K562 (cell line): ENCODE data around the gene PRKAG2. TPM values are rescaled to one million over a fixed set of nuclear protein-coding genes. Genes with fewer than 3 reads are reported as not detected.

Experiments used
- ATAC-seq: fragments of 200-7000 bp; cut with Tn5 transposase; 3 replicates; pipeline ENCODE4 v1.9.1; 2020; ENCODE audit warnings: moderate library complexity
- BruUV-seq: library from RNA; stranded (reverse); fragments of 400-500 nt; replicated peaks from 2 replicates; lab custom pipeline; 2021; lab: Mats Ljungman, UMichigan
- CTCF ChIA-PET: fragments of 300-600 bp; formaldehyde crosslinking; extraction: SDS; loops from one replicate; lab custom pipeline; 2021; ENCODE audit warnings: low intra/inter-chr PET ratio; lab: Yijun Ruan, JAX
- POLR2A ChIA-PET: fragments of 300-600, 350-650 bp; sonication (Branson Sonifier 250); formaldehyde crosslinking; extraction: SDS; loops from one replicate; lab custom pipeline; 2021; ENCODE audit warnings: antibody characterized with exemption, inconsistent platforms; lab: Yijun Ruan, JAX
- DNase-seq, 4 experiments: peaks; one replicate each; pipeline versions ENCODE4 v3.0.0 to v3.0.0-alpha.2; 2011 to 2018; ENCODE audit warnings: low spot score in 3 of 4, mixed read lengths in 3 of 4; ENCODE audit errors: extremely low read depth in 1 of 4
- FAIRE-seq: peaks from 2 replicates; lab custom pipeline; 2011; peaks lifted over from hg19 to GRCh38; lab: Jason Lieb, UNC
- H2AFZ ChIP-seq: 2 replicates; pipeline ENCODE4 v1.6.0; 2011; ENCODE audit warnings: low read depth, low read length, control low read depth, inconsistent platforms
- H3K27ac ChIP-seq: fragments of 200-600 bp; 3 replicates; pipeline ENCODE4 v1.8.0; 2011; ENCODE audit warnings: low read depth, mild to moderate bottlenecking, control low read depth, inconsistent platforms, low read length, moderate library complexity, mixed read lengths; ENCODE audit errors: extremely low read depth
- H3K27me3 ChIP-seq, 2 experiments: fragments of 300-600 bp in 1 of 2; 2 replicates in 1 of 2; 3 replicates in 1 of 2; pipeline versions ENCODE4 v1.6.0 to v1.8.0; 2011; ENCODE audit warnings: inconsistent platforms in 2 of 2, low read length in 2 of 2, mild to moderate bottlenecking in 1 of 2, mixed read lengths in 1 of 2, moderate library complexity in 1 of 2; ENCODE audit not compliant: control insufficient read depth in 2 of 2, insufficient read depth in 2 of 2
- H3K36me3 ChIP-seq: fragments of 300-600 bp; 3 replicates; pipeline ENCODE4 v1.8.0; 2011; ENCODE audit warnings: mild to moderate bottlenecking, low read length, inconsistent platforms; ENCODE audit not compliant: control insufficient read depth, insufficient read depth
- H3K4me1 ChIP-seq, 2 experiments: fragments of 200-600 bp in 1 of 2; replicated peaks in 1 of 2; 2 replicates in 1 of 2; 3 replicates in 1 of 2; pipeline versions ENCODE4 v1.5.1 to v1.8.0; 2011; ENCODE audit warnings: inconsistent platforms in 2 of 2, low read length in 2 of 2, mild to moderate bottlenecking in 1 of 2, mixed read lengths in 1 of 2, moderate library complexity in 1 of 2; ENCODE audit not compliant: control insufficient read depth in 2 of 2, insufficient read depth in 2 of 2
- H3K4me2 ChIP-seq: 2 replicates; pipeline ENCODE4 v1.6.1; 2011; ENCODE audit warnings: low read length, control low read depth, inconsistent platforms, mixed read lengths; ENCODE audit not compliant: insufficient read depth
- H3K4me3 ChIP-seq: fragments of 200-600 bp; sonication (generic), shearing (Covaris generic); 2 replicates; pipeline ENCODE4 v1.5.1; 2016; ENCODE audit warnings: control low read depth, inconsistent platforms
- H3K79me2 ChIP-seq: fragments of 200-600 bp; 3 replicates; pipeline ENCODE4 v1.8.0; 2011; ENCODE audit warnings: low read length, inconsistent platforms; ENCODE audit not compliant: control insufficient read depth, insufficient read depth
- H3K9ac ChIP-seq, 2 experiments: 2 replicates each; pipeline versions ENCODE4 v1.6.0 to v1.6.1; 2011; ENCODE audit warnings: low read depth in 2 of 2, low read length in 2 of 2, control low read depth in 1 of 2, inconsistent platforms in 1 of 2, mild to moderate bottlenecking in 1 of 2, mixed read lengths in 1 of 2; ENCODE audit not compliant: insufficient read depth in 1 of 2
- H3K9me1 ChIP-seq: one replicate; pipeline ENCODE4 v1.6.0; 2011; ENCODE audit warnings: inconsistent platforms, mild to moderate bottlenecking, low read length, moderate library complexity; ENCODE audit not compliant: control insufficient read depth, insufficient read depth
- H3K9me3 ChIP-seq: replicated peaks from 2 replicates; pipeline ENCODE4 v1.5.1; 2011; ENCODE audit warnings: low read depth, low read length, inconsistent platforms; ENCODE audit not compliant: control insufficient read depth, insufficient read depth
- H4K20me1 ChIP-seq: replicated peaks from 2 replicates; pipeline ENCODE4 v1.6.1; 2011; ENCODE audit warnings: low read length, inconsistent platforms, mixed read lengths; ENCODE audit not compliant: control insufficient read depth, insufficient read depth
- C11orf30 ChIP-seq: fragments of 450-650 bp; IDR thresholded peaks from 2 replicates; pipeline ENCODE4 v1.6.1; 2016; ENCODE audit warnings: low read depth, mild to moderate bottlenecking
- CREM ChIP-seq: IDR thresholded peaks from 2 replicates; pipeline ENCODE4 v1.6.1; 2014; ENCODE audit warnings: antibody characterized with exemption, low read depth
- GATAD2A ChIP-seq: fragments of 450-650 bp; IDR thresholded peaks from 2 replicates; pipeline ENCODE4 v1.6.1; 2017
- MAFF ChIP-seq: IDR thresholded peaks from 2 replicates; pipeline ENCODE4 v1.6.1; 2012; ENCODE audit warnings: low read length, improper control_type of control experiment
- MAFG ChIP-seq: fragments of 450-650 bp; conservative IDR thresholded peaks from 2 replicates; pipeline ENCODE4 v1.6.1; 2016; ENCODE audit warnings: missing genetic modification characterization, missing compliant biosample characterization
- MAFK ChIP-seq: IDR thresholded peaks from 2 replicates; pipeline ENCODE4 v1.6.1; 2011; ENCODE audit warnings: low read length, improper control_type of control experiment
- NFYB ChIP-seq: IDR thresholded peaks from 2 replicates; pipeline ENCODE4 v1.6.1; 2011; ENCODE audit warnings: mild to moderate bottlenecking, moderate library complexity; ENCODE audit not compliant: insufficient read length; ENCODE audit errors: extremely low read depth
- PCBP1 ChIP-seq: fragments of 200-400 bp; formaldehyde crosslinking; IDR thresholded peaks from 2 replicates; pipeline ENCODE4 v1.6.1; 2018; ENCODE audit warnings: mild to moderate bottlenecking, low read depth, low read length; ENCODE audit not compliant: poor library complexity, severe bottlenecking
- ZNF316 ChIP-seq: fragments of 450-650 bp; IDR thresholded peaks from 2 replicates; pipeline ENCODE4 v1.6.1; 2016
- WGBS: fragments of 100-300 bp; shearing (Covaris generic); methylation state at CpG from one replicate; pipeline ENCODE4 v1.1.6; 2016; ENCODE audit warnings: low coverage, mixed read lengths; ENCODE audit not compliant: insufficient coverage; ENCODE audit errors: missing lambda C conversion rate; 5-methylcytosine and 5-hydroxymethylcytosine counted together
- in situ Hi-C: fragments of 300-500 bp; cut with MboI; formaldehyde crosslinking; loops from 4 replicates; pipeline ENCODE4 v1.15.0; 2018; ENCODE audit warnings: inconsistent platforms, mixed read lengths
- intact Hi-C: fragments of 100-400 bp; cut with micrococcal nuclease; formaldehyde crosslinking; loops from 2 replicates; pipeline ENCODE4 v1.14.2; 2022
- polyA plus RNA-seq, 8 experiments: library from polyadenylated mRNA; depleted of rRNA in 4 of 8; stranded (reverse) in 5 of 8; unstranded in 3 of 8; fragments of >200 nt; fragmentation: Nextera tagmentation in 2 of 8; fragmentation: Illumina TruSeq in 1 of 8; extraction: Ambion mirVana in 2 of 8; extraction: Trizol in 1 of 8; gene quantifications; 2 replicates each; pipeline versions ENCODE4 v1.2.1 to v1.2.3, GENCODE V29; 2011 to 2014; ENCODE audit warnings: inconsistent platforms in 1 of 8, missing spikeins in 1 of 8
- total RNA-seq, 7 experiments: library from RNA; depleted of rRNA in 6 of 7; stranded (reverse); fragments of >200 nt in 6 of 7; fragmentation: Illumina TruSeq in 2 of 7; extraction: Trizol in 2 of 7; gene quantifications; 2 replicates each; pipeline versions ENCODE4 v1.2.1 to v1.2.3, GENCODE V29; 2011 to 2021; ENCODE audit warnings: low replicate concordance in 1 of 7
- TF ChIP-seq, protein P1 (sequence below): IDR thresholded peaks from 2 replicates; pipeline ENCODE4 v1.6.1; 2016; ENCODE audit warnings: missing genetic modification characterization, missing compliant biosample characterization

The PRKAG2 gene
- total and polyA plus RNA-seq, 9 of the 15 experiments (the other 6 are each of a cell fraction or from before 2014, with no cell fraction given), result 0.99 to 5.6 (median 3.3) TPM

GRCh38 chr7:151877911-151878835, 1.3 kb upstream of the PRKAG2 start:
- Histone ChIP-seq H3K9me1 (no peaks in the 10 kb centered on the region), H3K4me3 (no peak overlapping the region), H3K27ac (no peak overlapping the region), H3K9me3 (no peaks in the 10 kb centered on the region), H3K79me2 (no peaks in the 10 kb centered on the region), H3K36me3 (no peaks in the 10 kb centered on the region), H3K9ac (no peak overlapping the region), H4K20me1 (no peaks in the 10 kb centered on the region; the same call in 1 of the 2 replicates), H3K27me3 (peaks cover 29 to 57% of the 10 kb centered on the region in 2 experiments), H3K4me2 (no peak overlapping the region), H3K4me1 (peaks cover 0 to 30% of the 10 kb centered on the region in 2 experiments; a peak in 3 of 5 replicates), H2AFZ (no peak overlapping the region)
- intact Hi-C loops (no loop called here), in situ Hi-C loops (no loop called here)
- ChIA-PET CTCF (no interaction called here), POLR2A (no interaction called here)
- 16% methylated on average over 24 of the region's 30 CpGs for WGBS
- 0 out of 2 replicates have a peak, but pooled peaks have one; percentile 52 for TF ChIP-seq MAFF
- peak; percentile 56; the same call in 1 of the 2 replicates for TF ChIP-seq MAFK
- TF ChIP-seq, protein P1, sequence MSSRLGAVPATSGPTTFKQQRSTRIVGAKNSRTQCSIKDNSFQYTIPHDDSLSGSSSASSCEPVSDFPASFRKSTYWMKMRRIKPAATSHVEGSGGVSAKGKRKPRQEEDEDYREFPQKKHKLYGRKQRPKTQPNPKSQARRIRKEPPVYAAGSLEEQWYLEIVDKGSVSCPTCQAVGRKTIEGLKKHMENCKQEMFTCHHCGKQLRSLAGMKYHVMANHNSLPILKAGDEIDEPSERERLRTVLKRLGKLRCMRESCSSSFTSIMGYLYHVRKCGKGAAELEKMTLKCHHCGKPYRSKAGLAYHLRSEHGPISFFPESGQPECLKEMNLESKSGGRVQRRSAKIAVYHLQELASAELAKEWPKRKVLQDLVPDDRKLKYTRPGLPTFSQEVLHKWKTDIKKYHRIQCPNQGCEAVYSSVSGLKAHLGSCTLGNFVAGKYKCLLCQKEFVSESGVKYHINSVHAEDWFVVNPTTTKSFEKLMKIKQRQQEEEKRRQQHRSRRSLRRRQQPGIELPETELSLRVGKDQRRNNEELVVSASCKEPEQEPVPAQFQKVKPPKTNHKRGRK (tag), result no peak
- no peak for TF ChIP-seq NFYB
- TF ChIP-seq MAFG (tag), result peak; percentile 22; the same call in 1 of the 2 replicates
- peak; percentile 22; the same call in 1 of the 2 replicates for TF ChIP-seq CREM
- TF ChIP-seq PCBP1, result peak; percentile 47
- peak; percentile 76 for TF ChIP-seq ZNF316
- TF ChIP-seq GATAD2A, result no peak
- peak; percentile 56; the same call in 1 of the 2 replicates for TF ChIP-seq C11orf30
- BruUV-seq, result no TSS peak
- FAIRE-seq (peak; percentile 67), DNase-seq (no peak), ATAC-seq (no peak)
